Raji (cell line): ENCODE measurements around the gene NCKAP1.

ENCODE experiments used
- POLR2A ChIP-seq: IDR thresholded peaks from 2 replicates; pipeline ENCODE4 v1.6.1; 2011; ENCODE audit warnings: low read depth, low read length, control low read depth; ENCODE audit not compliant: insufficient read depth

Gene NCKAP1

DNA sequence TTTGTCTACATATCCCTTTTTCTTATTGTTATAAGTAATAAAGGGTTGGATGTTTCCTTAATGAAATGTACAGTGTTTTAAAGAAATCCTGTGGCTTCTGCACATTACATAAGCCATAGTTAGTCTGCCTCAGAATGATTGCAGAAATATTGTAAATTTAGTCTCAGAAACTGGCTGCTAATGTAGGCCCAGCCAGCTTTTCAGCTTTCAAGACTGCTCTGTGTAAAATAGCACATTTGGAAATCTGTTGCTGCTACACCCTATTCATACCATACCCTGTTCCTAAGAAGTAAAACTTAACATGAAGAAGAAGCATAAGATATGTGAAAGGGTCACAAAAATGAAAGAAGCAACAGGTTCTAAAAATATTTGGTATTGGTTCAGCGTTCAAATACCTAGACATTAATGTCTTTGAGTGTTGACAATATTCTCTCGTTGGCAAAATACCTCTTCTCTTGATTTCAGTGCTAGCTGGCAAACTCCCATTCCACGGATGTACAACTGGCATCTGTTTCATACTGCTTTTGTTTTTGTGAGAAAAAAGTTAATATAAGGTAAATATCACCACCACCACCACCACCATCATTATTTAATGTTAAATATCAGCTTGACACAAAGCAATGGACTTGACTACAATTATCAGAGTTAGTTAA lies 19.2 kb upstream of the NCKAP1 start:
- TF ChIP-seq POLR2A: no peak

- TF ChIP-seq POLR2A: no peak
Measured at GRCh38 chr2:183049420-183049819, 11.2 kb upstream of the NCKAP1 start.

DNA sequence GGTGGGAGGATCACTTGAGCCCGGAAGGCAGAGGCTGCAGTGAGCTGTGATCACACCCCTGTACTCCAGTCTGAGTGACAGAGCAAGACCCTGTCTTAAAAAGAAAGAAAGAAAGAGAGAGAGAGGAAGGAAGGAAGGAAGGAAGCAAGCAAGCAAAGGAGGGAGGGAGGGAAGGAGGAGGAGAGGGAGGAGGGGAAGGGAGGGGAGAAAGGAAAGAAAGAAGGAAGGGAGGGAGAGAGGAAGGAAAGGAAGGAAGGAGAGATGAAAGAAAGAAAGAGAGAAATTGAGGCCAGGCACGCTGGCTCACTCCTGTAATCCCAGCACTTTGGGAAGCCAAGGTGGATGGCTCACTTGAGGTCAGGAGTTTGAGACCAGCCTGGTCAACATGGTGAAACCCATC lies 2.3 kb upstream of the NCKAP1 start:
- TF ChIP-seq POLR2A: no peak

DNA sequence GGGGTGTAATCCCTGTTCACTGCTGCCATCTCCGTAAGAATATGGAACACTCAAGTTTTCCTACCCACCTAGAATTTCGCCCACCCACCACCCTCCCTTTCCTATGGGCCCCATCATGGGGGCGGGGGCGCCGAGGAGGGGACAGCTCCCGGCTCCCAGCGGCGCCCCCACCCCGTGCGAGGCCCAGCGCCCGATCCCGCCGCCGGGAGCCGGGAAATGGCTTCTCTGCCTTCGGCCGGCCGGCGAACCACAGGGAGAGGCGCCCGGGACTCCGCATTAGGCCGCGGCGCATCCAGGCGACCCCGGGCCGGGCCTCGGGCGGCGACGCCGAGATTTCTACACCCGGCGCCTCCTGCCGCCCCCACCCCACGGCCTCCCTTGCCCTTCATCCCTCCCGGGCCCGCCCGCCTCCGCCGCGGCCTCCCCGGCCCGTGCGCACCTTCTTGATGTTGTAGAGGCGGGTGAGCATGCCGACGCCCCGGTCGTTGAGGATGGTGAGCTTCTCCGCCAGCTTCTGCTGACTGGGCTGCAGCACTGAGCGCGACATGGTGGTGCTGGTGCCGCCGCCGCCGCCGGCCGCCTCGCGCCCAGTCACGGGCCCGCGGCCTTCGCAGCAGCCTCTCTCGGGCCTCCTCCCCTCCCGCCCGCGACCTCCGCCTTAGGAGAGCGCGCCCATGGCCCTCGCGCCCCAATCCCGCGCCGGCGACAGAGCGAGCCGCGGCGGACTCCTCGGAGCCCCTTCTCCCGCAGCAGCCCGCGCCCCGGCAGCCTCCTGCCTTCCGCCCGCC lies 510 bp downstream of the NCKAP1 start:
- no peak for TF ChIP-seq POLR2A

- no peak for TF ChIP-seq POLR2A
Measured at GRCh38 chr2:183037074-183037552, 1.1 kb downstream of the NCKAP1 start.

DNA sequence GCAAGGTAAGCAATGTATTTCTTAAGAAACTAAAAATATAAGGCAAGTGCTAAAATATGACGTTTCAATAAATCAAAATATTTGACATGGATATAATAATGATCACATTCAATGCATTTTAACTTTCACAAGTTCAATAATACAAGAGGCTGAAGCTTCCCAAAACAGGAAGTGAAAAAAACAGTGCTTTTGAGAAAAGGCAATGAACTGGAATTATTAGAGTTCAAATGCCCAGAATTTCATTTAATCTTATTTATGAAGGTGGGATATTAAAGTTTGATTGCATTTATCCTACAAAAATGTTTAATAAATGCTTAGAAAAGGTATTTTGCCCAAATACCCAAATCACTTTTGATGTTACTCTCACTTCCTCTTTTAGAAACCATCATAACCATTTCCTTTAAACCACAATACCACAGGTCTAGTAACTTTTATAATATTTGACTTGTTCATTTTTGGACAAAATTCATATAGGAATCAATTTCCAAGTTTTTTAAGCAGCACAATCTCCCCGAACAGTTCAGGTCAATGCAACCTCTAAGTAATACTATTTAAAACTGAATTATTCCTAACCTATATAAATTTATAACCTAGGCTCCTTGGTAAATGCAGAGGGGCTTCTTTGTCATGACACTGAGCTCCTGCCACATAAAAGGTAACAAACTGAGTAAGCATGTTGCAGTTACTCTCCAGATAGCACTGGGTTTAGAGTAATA lies 2.1 kb downstream of the NCKAP1 start:
- no peak for TF ChIP-seq POLR2A

- no peak for TF ChIP-seq POLR2A
Measured at GRCh38 chr2:183035298-183035953, 2.8 kb downstream of the NCKAP1 start.

DNA sequence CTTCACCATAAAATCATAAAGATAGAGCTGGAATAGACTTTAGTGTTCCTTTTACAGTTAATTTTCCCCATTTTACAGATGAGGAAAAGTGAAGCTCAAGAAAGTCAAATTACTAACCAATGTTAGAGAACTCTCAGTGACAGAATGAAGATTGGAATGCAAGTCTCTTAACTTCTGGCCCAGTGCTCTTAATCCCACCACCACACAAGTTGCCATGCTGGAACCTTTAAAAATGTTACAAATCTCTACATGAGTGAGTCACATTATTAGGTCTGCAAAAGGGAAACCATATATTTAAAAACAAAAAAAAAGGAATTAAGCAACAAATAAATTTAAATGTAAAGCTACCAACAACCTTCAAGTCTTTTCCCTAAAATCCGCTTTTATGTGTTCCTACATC lies 3.5 kb downstream of the NCKAP1 start:
- TF ChIP-seq POLR2A: no peak

GRCh38 chr2:183033951-183034350 lies 4.3 kb downstream of the NCKAP1 start:
- TF ChIP-seq POLR2A: no peak

DNA sequence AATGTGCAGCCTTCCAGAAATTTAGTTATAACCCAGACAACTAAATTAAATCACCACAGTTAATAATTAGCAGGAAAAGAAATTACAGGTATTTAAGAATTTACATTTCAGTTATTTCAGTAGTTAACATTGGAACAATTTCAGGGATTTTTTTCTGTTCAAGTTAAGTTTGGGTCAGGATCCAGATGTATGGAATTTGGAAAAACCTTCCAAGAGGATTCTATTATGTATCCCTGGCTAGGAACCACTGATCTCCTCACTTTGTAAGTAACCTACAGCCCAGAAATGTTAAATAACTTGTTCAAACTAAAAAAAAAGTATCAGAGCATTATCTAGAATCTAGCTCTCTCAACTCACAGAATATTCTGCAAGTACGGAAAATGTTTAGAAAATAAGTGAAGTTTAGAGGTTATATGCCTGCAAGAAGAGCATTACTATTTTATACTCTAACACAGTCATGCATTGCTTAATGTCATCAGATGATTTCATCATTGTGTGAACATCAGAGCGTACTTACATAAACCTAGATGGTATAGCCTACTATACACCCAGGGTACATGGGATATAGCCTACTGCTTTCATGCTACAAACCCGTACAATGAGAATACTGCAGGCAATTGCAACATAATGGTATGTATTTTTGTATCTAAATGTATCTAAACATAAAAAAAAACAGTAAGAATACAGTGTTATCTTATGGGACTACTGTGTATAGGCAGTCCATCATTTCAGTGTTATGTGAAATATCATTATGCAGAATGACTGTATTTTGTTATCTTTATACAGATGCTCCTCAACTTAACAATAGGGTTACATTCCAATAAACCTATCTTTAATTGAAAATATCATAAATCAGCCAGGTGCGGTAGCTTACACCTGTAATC lies 6.1 kb downstream of the NCKAP1 start:
- no peak for TF ChIP-seq POLR2A

GRCh38 chr2:183029219-183029618 lies 9.0 kb downstream of the NCKAP1 start:
- no peak for TF ChIP-seq POLR2A

DNA sequence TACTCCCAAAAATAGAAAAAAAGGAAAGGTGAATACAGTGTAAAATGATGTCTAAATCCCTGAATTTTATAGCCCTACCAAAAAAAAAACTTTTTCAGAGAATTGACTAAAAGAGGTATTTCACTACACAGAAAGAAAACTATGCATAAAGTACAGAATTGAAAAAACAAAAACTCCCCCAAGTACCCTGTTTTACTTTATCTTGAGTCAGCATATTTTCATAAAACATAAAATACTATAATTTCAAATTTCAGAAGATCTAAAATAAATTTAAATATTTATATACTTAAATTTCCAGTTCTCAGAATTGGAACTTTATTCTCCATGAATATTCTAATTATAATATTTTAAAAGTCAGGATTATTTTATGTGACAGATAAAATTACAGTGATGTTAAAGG lies 10.1 kb downstream of the NCKAP1 start:
- no peak for TF ChIP-seq POLR2A

GRCh38 chr2:183027443-183027842 lies 10.8 kb downstream of the NCKAP1 start:
- no peak for TF ChIP-seq POLR2A

DNA sequence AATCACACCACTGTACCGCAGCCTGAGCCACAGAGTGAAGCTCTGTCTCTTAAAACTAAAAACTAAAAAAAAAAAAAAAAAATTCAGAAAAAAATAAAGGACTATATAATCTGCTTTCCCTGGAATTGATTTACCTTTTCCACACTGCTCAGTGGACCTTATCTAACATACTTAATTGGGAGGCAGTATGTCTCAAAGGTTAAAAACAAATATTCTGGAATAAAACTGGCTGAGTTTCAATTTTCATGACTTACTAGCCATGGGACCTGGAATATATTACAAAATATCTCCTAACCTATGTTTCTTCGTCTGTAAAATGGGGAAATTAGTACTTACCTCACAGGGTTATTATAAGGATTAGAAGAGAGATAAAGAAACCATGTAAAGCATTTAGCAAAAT lies 11.8 kb downstream of the NCKAP1 start:
- no peak for TF ChIP-seq POLR2A
